Measurements from ENCODE around the gene C22orf15. TPM values are rescaled to one million over a fixed set of nuclear protein-coding genes. Genes with fewer than 3 reads are reported as not detected.
A peak's percentile ranks its signal among the peaks of the same experiment; 100 is the strongest.

C22orf15 gene
- total RNA-seq, 1 donor from 2014 or later: 0.39 TPM

GRCh38 chr22:23787910-23788309 is 25.1 kb downstream of the C22orf15 start:
- H3K4me3 ChIP-seq (ENCODE audit: insufficient read depth, low read depth, low read length): peak overlapping the region; percentile 86
- peaks cover 57% of the 10 kb centered on the region for H3K79me2 ChIP-seq (ENCODE audit: insufficient read depth, low read length)
- H3K36me3 Mint-ChIP-seq (ENCODE audit: low read depth, unreplicated experiment): no peaks in the 10 kb centered on the region
- H3K9me3 Mint-ChIP-seq (ENCODE audit: unreplicated experiment): no peaks in the 10 kb centered on the region
- H3K4me2 ChIP-seq (ENCODE audit: low read length): peak overlapping the region; percentile 97
- TF ChIP-seq EZH2 (IDR thresholded peaks at IDR 0.05; ENCODE audit: insufficient read depth, low read length): no peak
- TF ChIP-seq CTCF (IDR thresholded peaks at IDR 0.05; ENCODE audit: insufficient read depth, low read depth, low read length): no peak
- H3K4me1 Mint-ChIP-seq (ENCODE audit: low read depth, unreplicated experiment): peaks cover 22% of the 10 kb centered on the region
- peaks cover 19% of the 10 kb centered on the region for H3K4me1 ChIP-seq (ENCODE audit: insufficient read depth, low read length)
- no peak for DNase-seq (ENCODE audit: low read depth)
- H3K4me3 Mint-ChIP-seq (ENCODE audit: unreplicated experiment): peak overlapping the region; percentile 96
- no peaks in the 10 kb centered on the region for H3K27me3 Mint-ChIP-seq (ENCODE audit: low read depth, unreplicated experiment)
- H3K9ac ChIP-seq (ENCODE audit: low read length): peak overlapping the region; percentile 99
- no peaks in the 10 kb centered on the region for H3K9me3 ChIP-seq (ENCODE audit: insufficient read depth, low read depth, low read length)
- no peaks in the 10 kb centered on the region for H3K27me3 ChIP-seq (ENCODE audit: insufficient read depth, low read length)
- H2AFZ ChIP-seq (ENCODE audit: low read depth, low read length): no peak overlapping the region
- H3K27ac ChIP-seq (ENCODE audit: low read depth, low read length): peak overlapping the region; percentile 98
- peaks cover 56% of the 10 kb centered on the region for H4K20me1 ChIP-seq (ENCODE audit: insufficient read depth, low read length)
- FAIRE-seq: no peak
- peaks cover 4% of the 10 kb centered on the region for H3K36me3 ChIP-seq (ENCODE audit: insufficient read depth, low read length)
- peak overlapping the region; percentile 84 for H3K27ac Mint-ChIP-seq (ENCODE audit: unreplicated experiment)

GRCh38 chr22:23789121-23789520 is 26.3 kb downstream of the C22orf15 start:
- Histone ChIP-seq H4K20me1 (ENCODE audit: insufficient read depth, low read length) (peaks cover 63% of the 10 kb centered on the region), H3K4me3 (ENCODE audit: insufficient read depth, low read depth, low read length) (no peak overlapping the region), H3K9me3 (ENCODE audit: insufficient read depth, low read depth, low read length) (no peaks in the 10 kb centered on the region), H2AFZ (ENCODE audit: low read depth, low read length) (no peak overlapping the region), H3K27ac (ENCODE audit: low read depth, low read length) (no peak overlapping the region), H3K4me2 (ENCODE audit: low read length) (no peak overlapping the region), H3K9ac (ENCODE audit: low read length) (no peak overlapping the region), H3K79me2 (ENCODE audit: insufficient read depth, low read length) (peaks cover 63% of the 10 kb centered on the region), H3K4me1 (ENCODE audit: insufficient read depth, low read length) (peaks cover 14% of the 10 kb centered on the region), H3K36me3 (ENCODE audit: insufficient read depth, low read length) (peaks cover 5% of the 10 kb centered on the region), H3K27me3 (ENCODE audit: insufficient read depth, low read length) (no peaks in the 10 kb centered on the region)
- Mint-ChIP-seq H3K9me3 (ENCODE audit: unreplicated experiment) (no peaks in the 10 kb centered on the region), H3K27ac (ENCODE audit: unreplicated experiment) (no peak overlapping the region), H3K4me1 (ENCODE audit: low read depth, unreplicated experiment) (peaks cover 21% of the 10 kb centered on the region), H3K27me3 (ENCODE audit: low read depth, unreplicated experiment) (no peaks in the 10 kb centered on the region), H3K4me3 (ENCODE audit: unreplicated experiment) (peak overlapping the region; percentile 56), H3K36me3 (ENCODE audit: low read depth, unreplicated experiment) (no peaks in the 10 kb centered on the region)
- no peak for DNase-seq (ENCODE audit: low read depth)
- TF ChIP-seq CTCF (IDR thresholded peaks at IDR 0.05; ENCODE audit: insufficient read depth, low read depth, low read length): no peak
- no peak for TF ChIP-seq EZH2 (IDR thresholded peaks at IDR 0.05; ENCODE audit: insufficient read depth, low read length)
- no peak for FAIRE-seq

GRCh38 chr22:23789638-23790037 is 26.8 kb downstream of the C22orf15 start:
- Mint-ChIP-seq H3K4me1 (ENCODE audit: low read depth, unreplicated experiment) (peaks cover 16% of the 10 kb centered on the region), H3K9me3 (ENCODE audit: unreplicated experiment) (no peaks in the 10 kb centered on the region), H3K27me3 (ENCODE audit: low read depth, unreplicated experiment) (no peaks in the 10 kb centered on the region), H3K36me3 (ENCODE audit: low read depth, unreplicated experiment) (no peaks in the 10 kb centered on the region), H3K4me3 (ENCODE audit: unreplicated experiment) (peak overlapping the region; percentile 56), H3K27ac (ENCODE audit: unreplicated experiment) (no peak overlapping the region)
- Histone ChIP-seq H3K79me2 (ENCODE audit: insufficient read depth, low read length) (peaks cover 63% of the 10 kb centered on the region), H3K27ac (ENCODE audit: low read depth, low read length) (no peak overlapping the region), H3K4me3 (ENCODE audit: insufficient read depth, low read depth, low read length) (no peak overlapping the region), H3K4me2 (ENCODE audit: low read length) (no peak overlapping the region), H3K36me3 (ENCODE audit: insufficient read depth, low read length) (peaks cover 9% of the 10 kb centered on the region), H2AFZ (ENCODE audit: low read depth, low read length) (no peak overlapping the region), H3K9me3 (ENCODE audit: insufficient read depth, low read depth, low read length) (no peaks in the 10 kb centered on the region), H3K4me1 (ENCODE audit: insufficient read depth, low read length) (peaks cover 9% of the 10 kb centered on the region), H4K20me1 (ENCODE audit: insufficient read depth, low read length) (peaks cover 63% of the 10 kb centered on the region), H3K9ac (ENCODE audit: low read length) (no peak overlapping the region), H3K27me3 (ENCODE audit: insufficient read depth, low read length) (no peaks in the 10 kb centered on the region)
- DNase-seq (ENCODE audit: low read depth) (no peak), FAIRE-seq (no peak)
- TF ChIP-seq EZH2 (IDR thresholded peaks at IDR 0.05; ENCODE audit: insufficient read depth, low read length) (no peak), CTCF (IDR thresholded peaks at IDR 0.05; ENCODE audit: insufficient read depth, low read depth, low read length) (no peak)
